ENCODE measurements around the gene RAB25.

DNA sequence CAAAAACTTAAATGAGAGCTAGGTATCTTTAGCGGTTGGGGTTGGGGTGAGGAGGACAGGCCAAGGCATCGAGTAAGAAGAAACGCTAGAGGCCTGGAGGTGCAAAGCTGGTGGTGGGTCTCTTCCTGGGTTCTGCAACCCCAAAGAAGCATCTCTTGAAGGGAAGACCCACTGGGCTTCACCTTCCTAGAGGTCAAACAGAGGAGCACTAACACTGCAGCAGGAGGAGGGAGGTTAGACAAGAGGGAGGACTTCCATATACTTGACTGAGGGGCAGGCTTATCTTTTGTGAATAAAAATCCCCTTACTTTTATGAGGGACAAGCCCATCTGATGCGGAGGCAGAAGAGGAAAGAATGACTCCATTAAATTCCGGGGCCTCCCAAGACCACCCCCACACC lies 18.8 kb downstream of the RAB25 start:
- TF ChIP-seq POLR2AphosphoS5 (IDR thresholded peaks at IDR 0.05; ENCODE audit: low read depth, low read length): no peak
- TF ChIP-seq, protein P1, sequence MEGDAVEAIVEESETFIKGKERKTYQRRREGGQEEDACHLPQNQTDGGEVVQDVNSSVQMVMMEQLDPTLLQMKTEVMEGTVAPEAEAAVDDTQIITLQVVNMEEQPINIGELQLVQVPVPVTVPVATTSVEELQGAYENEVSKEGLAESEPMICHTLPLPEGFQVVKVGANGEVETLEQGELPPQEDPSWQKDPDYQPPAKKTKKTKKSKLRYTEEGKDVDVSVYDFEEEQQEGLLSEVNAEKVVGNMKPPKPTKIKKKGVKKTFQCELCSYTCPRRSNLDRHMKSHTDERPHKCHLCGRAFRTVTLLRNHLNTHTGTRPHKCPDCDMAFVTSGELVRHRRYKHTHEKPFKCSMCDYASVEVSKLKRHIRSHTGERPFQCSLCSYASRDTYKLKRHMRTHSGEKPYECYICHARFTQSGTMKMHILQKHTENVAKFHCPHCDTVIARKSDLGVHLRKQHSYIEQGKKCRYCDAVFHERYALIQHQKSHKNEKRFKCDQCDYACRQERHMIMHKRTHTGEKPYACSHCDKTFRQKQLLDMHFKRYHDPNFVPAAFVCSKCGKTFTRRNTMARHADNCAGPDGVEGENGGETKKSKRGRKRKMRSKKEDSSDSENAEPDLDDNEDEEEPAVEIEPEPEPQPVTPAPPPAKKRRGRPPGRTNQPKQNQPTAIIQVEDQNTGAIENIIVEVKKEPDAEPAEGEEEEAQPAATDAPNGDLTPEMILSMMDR (IDR thresholded peaks at IDR 0.05): no peak
- TF ChIP-seq, protein P2, sequence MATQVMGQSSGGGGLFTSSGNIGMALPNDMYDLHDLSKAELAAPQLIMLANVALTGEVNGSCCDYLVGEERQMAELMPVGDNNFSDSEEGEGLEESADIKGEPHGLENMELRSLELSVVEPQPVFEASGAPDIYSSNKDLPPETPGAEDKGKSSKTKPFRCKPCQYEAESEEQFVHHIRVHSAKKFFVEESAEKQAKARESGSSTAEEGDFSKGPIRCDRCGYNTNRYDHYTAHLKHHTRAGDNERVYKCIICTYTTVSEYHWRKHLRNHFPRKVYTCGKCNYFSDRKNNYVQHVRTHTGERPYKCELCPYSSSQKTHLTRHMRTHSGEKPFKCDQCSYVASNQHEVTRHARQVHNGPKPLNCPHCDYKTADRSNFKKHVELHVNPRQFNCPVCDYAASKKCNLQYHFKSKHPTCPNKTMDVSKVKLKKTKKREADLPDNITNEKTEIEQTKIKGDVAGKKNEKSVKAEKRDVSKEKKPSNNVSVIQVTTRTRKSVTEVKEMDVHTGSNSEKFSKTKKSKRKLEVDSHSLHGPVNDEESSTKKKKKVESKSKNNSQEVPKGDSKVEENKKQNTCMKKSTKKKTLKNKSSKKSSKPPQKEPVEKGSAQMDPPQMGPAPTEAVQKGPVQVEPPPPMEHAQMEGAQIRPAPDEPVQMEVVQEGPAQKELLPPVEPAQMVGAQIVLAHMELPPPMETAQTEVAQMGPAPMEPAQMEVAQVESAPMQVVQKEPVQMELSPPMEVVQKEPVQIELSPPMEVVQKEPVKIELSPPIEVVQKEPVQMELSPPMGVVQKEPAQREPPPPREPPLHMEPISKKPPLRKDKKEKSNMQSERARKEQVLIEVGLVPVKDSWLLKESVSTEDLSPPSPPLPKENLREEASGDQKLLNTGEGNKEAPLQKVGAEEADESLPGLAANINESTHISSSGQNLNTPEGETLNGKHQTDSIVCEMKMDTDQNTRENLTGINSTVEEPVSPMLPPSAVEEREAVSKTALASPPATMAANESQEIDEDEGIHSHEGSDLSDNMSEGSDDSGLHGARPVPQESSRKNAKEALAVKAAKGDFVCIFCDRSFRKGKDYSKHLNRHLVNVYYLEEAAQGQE (IDR thresholded peaks at IDR 0.05; ENCODE audit: insufficient read depth in 1 of 2, low read depth in 2 of 2, low read length in 1 of 2): no peak
